PC-9 (cell line): ENCODE data around the gene TBC1D22A. TPM values are rescaled to one million over a fixed set of nuclear protein-coding genes. Genes with fewer than 3 reads are reported as not detected.

Experiments
- BruUV-seq: library from RNA; stranded (reverse); fragments of 400-500 nt; replicated peaks from 2 replicates; lab custom pipeline; 2021; lab: Mats Ljungman, UMichigan
- CTCF ChIA-PET: fragments of 300-600 bp; sonication (Branson Sonifier 250); formaldehyde crosslinking; loops from one replicate; lab custom pipeline; 2022; ENCODE audit warnings: antibody characterized with exemption; lab: Charles Lee
- POLR2A ChIA-PET: fragments of 300-600 bp; sonication (Branson Sonifier 250); formaldehyde crosslinking; loops from one replicate; lab custom pipeline; 2022; ENCODE audit warnings: antibody characterized with exemption; ENCODE audit not compliant: unreplicated experiment; lab: Charles Lee
- DNase-seq, 2 experiments: peaks; one replicate each; pipeline versions ENCODE4 v3.0.0 to v3.0.0-alpha.2; 2015 to 2022; ENCODE audit warnings: mixed read lengths in 1 of 2
- H2AFZ ChIP-seq: fragments of 200-600 bp; sonication (generic); 2 replicates; pipeline ENCODE4 v1.8.1; 2017; ENCODE audit warnings: antibody characterized with exemption
- H3F3A ChIP-seq: fragments of 200-600 bp; sonication (generic); 2 replicates; pipeline ENCODE4 v1.8.1; 2017; ENCODE audit warnings: antibody characterized with exemption, mild to moderate bottlenecking, low read depth; ENCODE audit not compliant: insufficient read depth
- H3K27ac ChIP-seq: fragments of 200-600 bp; sonication (generic); 2 replicates; pipeline ENCODE4 v1.6.1; 2016; ENCODE audit warnings: mixed run types
- H3K27me3 ChIP-seq: fragments of 200-600 bp; sonication (generic); 2 replicates; pipeline ENCODE4 v1.6.1; 2016; ENCODE audit warnings: low read depth, mixed run types; ENCODE audit not compliant: insufficient read depth
- H3K36me3 ChIP-seq: fragments of 200-600 bp; sonication (generic); 2 replicates; pipeline ENCODE4 v1.6.1; 2016; ENCODE audit warnings: low read depth, mixed run types
- H3K4me1 ChIP-seq: fragments of 200-600 bp; sonication (generic); replicated peaks from 2 replicates; pipeline ENCODE4 v1.6.1; 2016; ENCODE audit warnings: mixed run types; ENCODE audit not compliant: insufficient read depth
- H3K4me2 ChIP-seq: fragments of 200-600 bp; sonication (generic); 2 replicates; pipeline ENCODE4 v1.6.1; 2017; ENCODE audit warnings: mixed run types
- H3K4me3 ChIP-seq: fragments of 200-600 bp; sonication (generic); 2 replicates; pipeline ENCODE4 v1.6.1; 2016; ENCODE audit warnings: mixed run types
- H3K79me2 ChIP-seq: fragments of 200-600 bp; sonication (generic); 2 replicates; pipeline ENCODE4 v1.6.1; 2017; ENCODE audit warnings: low read depth, mixed run types
- H3K9me2 ChIP-seq: fragments of 200-600 bp; sonication (generic); 2 replicates; pipeline ENCODE4 v1.8.1; 2017; ENCODE audit warnings: mild to moderate bottlenecking; ENCODE audit not compliant: insufficient read depth
- H3K9me3 ChIP-seq: fragments of 200-600 bp; sonication (generic); 2 replicates; pipeline ENCODE4 v1.8.1; 2016; ENCODE audit warnings: low read depth; ENCODE audit not compliant: insufficient read depth
- H4K20me1 ChIP-seq: fragments of 200-600 bp; sonication (generic); 2 replicates; pipeline ENCODE4 v1.8.1; 2017; ENCODE audit not compliant: insufficient read depth
- CTCF ChIP-seq: fragments of 200-600 bp; sonication (generic); conservative IDR thresholded peaks from 2 replicates; pipeline ENCODE4 v1.6.1; 2017; ENCODE audit warnings: mixed run types, antibody characterized with exemption, mild to moderate bottlenecking, moderate library complexity
- EZH2 ChIP-seq: fragments of 200-600 bp; sonication (generic); IDR thresholded peaks from 2 replicates; pipeline ENCODE4 v1.8.0; 2017; ENCODE audit warnings: antibody characterized with exemption, low read depth
- intact Hi-C: fragments of 100-400 bp; cut with micrococcal nuclease; formaldehyde crosslinking; loops from one replicate; pipeline ENCODE4 v1.10.0; 2022; ENCODE audit not compliant: unreplicated experiment
- total RNA-seq: library from RNA; stranded (reverse); gene quantifications from 2 replicates; pipeline ENCODE4 v1.2.3, GENCODE V29; 2021

TBC1D22A gene
- total RNA-seq, 1 experiment from 2014 or later, result 40.3 TPM

GRCh38 chr22:47196881-47197772, 434.7 kb downstream of the TBC1D22A start:
- Histone ChIP-seq H3K27me3 (peaks cover 50% of the 10 kb centered on the region), H3F3A (no peaks in the 10 kb centered on the region), H3K9me3 (no peaks in the 10 kb centered on the region), H4K20me1 (peaks cover 11% of the 10 kb centered on the region; the same call in 1 of the 2 replicates), H3K36me3 (no peaks in the 10 kb centered on the region), H3K4me2 (no peak overlapping the region), H3K4me1 (no peaks in the 10 kb centered on the region), H3K9me2 (no peaks in the 10 kb centered on the region), H3K4me3 (no peak overlapping the region), H3K79me2 (no peaks in the 10 kb centered on the region), H3K27ac (no peak overlapping the region), H2AFZ (no peak overlapping the region)
- DNase-seq, result no peak
- ChIA-PET CTCF (no interaction called here), POLR2A (interaction anchor here (0.6 kb wide), 1 partner anchor 9 kb away, joined by 8 read pairs; no protein-coding TSS in a partner anchor)
- BruUV-seq, result no TSS peak
- intact Hi-C loops, result no loop called here
- TF ChIP-seq CTCF (no peak), EZH2 (no peak)

DNA sequence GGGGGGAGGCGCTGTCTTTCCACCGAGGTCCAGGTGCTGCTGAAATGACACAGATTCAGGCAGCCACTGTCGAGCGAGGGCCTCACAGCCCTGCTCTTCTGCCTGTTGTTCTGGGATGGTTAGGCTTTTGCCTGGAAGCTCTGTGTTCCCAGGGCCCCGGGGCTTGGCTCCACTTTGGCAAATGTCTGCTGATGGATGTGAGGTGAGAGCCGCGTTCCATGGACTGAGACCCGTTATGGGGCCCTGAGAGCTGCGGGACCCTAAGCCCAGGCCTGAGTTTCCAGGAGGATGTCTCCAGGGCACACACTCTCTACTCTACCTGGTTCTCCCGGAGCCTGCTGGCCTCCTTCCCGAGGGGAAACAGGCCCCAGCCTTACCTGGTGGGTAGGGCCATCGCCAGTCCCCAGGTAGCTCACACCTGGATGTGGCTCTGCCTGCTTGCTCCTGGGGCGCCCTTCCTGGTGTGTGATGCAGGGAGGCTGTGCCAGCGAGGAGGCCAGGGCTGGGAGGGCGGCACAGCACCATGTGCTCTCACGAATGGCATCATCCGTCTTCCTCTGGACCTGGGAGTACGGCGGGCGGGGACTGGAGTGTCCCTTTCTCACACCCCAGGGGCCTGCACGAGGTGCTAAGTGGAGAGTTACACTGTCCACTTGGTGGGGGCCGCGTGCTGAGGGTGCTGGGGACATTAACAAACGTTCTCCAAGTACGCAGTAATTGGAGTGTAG, 435.5 kb downstream of the TBC1D22A start:
- BruUV-seq, result no TSS peak
- CTCF ChIA-PET, result no interaction called here
- intact Hi-C loops, result no loop called here

More for the DNA sequence above, 435.5 kb downstream of the TBC1D22A start:
- peaks cover 11% of the 10 kb centered on the region; the same call in 1 of the 2 replicates for H4K20me1 ChIP-seq
- no peaks in the 10 kb centered on the region for H3K9me2 ChIP-seq
- TF ChIP-seq EZH2, result no peak
- TF ChIP-seq CTCF, result no peak
- H3K4me1 ChIP-seq, result no peaks in the 10 kb centered on the region
- POLR2A ChIA-PET, result no interaction called here
- no peak for DNase-seq
- H3K27me3 ChIP-seq, result peaks cover 58% of the 10 kb centered on the region
- no peak overlapping the region for H3K4me2 ChIP-seq
- no peak overlapping the region for H2AFZ ChIP-seq
- H3F3A ChIP-seq, result no peaks in the 10 kb centered on the region
- H3K36me3 ChIP-seq, result no peaks in the 10 kb centered on the region
- H3K27ac ChIP-seq, result no peak overlapping the region
- no peaks in the 10 kb centered on the region for H3K9me3 ChIP-seq
- no peak overlapping the region for H3K4me3 ChIP-seq
- H3K79me2 ChIP-seq, result no peaks in the 10 kb centered on the region
